DMS153 (cell line): ENCODE data around the gene C1orf159.

ENCODE experiments used
- DNase-seq: peaks from one replicate; lab custom pipeline; 2025; lab: John Stamatoyannopoulos, UW

C1orf159 gene

GRCh38 chr1:1092149-1092855, 23.6 kb downstream of the C1orf159 start:
- no peak for DNase-seq

- DNase-seq, result no peak
These were observed 24.3 kb downstream of the C1orf159 start for GRCh38 chr1:1091344-1092148.

DNA sequence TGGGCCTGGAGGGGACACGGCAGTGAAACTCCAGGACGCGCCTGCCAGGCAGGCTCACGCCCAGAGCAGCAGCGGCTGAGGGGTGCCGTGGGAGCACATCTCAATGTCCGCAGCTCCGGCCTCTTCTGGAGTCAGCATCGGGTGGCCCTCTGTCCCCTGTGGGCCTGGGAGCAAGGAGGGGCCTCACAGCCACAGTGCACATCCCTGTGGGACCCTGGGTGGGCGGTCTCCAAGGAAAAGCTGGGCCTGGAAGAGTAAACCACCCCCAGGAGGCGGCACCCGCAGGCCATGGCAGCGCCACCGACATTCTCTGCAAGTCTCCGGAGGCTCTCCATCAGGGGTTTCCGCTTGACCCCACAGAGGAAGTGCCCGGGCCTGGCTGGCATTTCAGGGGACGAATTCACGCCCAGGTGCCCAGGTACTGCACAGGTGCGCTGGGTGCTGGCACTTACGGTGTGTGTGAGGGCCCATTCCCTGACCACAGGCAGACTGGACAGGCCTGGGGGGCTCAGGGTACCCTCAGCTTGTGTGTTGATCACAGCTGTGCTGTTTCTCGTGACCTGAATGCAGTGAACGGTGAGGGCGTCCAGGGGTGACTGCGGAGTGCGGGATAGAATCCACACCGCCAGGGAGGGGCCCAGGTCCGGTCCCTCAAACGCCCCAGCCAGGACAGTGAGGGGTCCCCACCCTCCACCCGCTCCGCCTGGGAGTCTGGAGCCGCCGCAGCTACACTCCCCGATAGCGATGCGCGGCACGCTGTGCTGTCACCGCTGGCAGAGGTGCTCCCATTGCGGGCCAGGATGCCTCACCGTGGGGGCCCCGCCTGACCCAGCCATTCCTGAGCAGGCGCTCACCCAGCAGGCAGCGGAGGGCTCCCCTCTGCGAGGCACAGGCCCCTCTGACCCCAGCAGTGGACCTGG, 25.2 kb downstream of the C1orf159 start:
- no peak for DNase-seq

DNA sequence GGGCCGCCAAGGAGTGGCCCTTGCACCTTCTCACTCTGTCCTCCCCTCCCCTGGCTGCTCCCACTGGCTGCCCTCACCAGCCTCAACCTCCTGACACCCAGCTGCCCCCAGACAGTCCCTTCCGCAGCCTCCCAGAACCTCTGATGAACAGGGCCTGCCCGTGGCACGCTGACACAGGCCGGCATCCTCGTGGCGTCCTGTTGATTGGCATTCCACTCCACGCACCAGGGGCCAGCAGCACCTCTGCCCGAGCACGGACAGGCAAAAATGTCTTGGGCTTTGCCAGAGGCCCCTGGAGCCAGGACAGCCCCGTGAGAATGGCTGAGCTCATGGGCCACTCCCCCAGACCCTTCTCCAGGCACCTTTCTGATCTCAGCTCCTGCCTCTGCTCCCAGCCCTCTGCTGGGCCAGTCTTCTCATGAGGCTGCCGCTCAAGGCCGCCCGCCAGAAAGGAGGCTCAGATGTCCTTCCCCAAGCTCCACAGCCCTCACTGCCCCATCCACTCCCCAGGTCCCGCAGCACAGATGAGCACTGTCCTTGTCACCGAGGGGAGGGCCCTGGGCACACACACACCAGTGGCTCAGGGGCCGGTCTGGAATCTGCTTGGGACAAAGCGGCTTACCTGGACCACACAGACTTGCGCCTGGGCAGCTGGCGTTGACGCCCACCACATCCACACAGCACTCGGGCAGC, 26.0 kb downstream of the C1orf159 start:
- no peak for DNase-seq

GRCh38 chr1:1088801-1089680, 26.8 kb downstream of the C1orf159 start:
- DNase-seq, result no peak

DNA sequence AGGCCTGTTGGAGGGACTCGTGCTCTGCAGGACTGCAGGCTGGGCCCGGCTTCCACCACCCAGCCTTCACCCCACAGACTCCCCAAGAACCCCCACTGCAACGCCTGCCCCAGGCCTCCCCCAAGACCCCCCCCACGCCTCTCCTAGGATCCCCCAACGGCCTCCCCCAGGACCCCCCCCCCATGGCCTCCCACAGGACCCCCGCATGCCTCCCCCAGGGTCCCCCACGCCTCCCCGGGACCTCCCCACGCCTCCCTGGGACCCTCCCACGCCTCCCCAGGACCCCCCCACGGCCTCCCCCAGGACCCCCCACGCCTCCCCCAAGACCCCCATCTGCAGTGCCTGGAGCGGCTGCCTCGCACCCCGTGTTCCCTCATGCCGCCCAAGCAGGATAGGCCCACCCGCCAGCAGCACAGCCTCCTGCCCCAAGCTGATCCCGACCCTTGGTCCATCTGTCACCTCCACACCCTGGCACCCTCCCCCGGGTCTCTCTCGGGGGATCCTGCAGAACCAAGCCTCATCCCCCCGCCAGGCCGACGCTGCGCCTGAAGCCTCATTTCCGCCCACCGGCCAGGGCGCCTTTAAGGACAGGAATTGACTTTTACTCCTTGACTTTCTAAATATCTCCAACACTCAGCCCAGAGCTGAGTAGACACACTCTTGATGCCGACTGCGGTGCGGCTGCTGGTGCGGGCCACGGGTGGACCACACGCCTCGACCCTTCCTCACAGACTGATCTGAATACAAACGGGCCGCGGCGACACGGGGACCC, 27.7 kb downstream of the C1orf159 start:
- DNase-seq, result no peak

DNA sequence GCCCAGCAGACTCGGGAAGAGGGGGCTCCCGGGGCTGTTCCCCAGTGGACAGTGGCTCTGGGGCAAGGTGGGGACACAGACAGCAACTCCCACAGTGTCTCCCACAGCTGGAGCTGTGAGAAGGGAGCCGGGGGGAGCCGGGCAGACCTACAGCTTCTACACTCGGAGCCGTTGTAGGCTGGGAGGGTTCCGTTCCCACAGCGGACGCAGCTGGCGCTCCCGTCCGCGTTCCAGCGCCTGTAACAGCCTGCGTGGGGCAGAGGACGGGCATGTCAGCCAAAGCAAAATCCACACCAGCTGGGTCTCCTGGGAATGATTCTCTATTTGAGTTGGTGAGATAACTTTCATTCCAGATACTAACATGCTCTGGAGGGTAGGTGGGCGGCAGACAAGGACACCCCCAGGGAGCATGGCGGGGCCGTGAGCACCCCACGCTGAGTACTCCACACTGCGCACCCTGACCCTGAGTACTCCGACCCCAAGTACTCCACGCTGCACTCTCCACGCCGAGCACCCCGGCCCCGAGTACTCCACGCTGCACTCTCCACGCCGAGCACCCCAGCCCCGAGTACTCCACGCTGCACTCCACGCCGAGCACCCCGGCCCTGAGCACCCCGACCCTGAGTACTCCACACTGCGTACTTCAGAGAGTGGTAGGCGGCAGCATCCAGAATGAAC, 28.4 kb downstream of the C1orf159 start:
- no peak for DNase-seq

DNA sequence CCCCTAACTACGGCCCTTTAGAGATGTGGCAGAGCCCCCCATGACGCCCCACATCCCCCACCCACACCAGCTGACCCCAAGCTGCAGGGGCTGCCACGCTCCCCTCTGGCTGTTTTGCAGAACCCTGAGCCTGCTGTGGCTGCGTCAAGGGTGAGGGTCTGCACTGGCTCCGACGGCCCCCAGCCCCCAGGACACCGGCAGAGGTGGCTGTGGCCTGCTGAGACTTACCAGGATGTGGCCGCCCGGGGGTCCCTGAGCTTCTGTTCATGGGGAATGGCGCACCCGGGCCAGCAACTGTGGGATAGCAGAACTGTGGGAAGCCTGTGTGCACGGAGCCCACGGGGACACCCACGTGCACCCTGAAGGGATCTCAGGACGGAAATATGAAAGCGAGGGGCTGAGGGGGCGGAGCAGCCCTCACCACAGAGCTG, 29.0 kb downstream of the C1orf159 start:
- DNase-seq, result no peak

DNA sequence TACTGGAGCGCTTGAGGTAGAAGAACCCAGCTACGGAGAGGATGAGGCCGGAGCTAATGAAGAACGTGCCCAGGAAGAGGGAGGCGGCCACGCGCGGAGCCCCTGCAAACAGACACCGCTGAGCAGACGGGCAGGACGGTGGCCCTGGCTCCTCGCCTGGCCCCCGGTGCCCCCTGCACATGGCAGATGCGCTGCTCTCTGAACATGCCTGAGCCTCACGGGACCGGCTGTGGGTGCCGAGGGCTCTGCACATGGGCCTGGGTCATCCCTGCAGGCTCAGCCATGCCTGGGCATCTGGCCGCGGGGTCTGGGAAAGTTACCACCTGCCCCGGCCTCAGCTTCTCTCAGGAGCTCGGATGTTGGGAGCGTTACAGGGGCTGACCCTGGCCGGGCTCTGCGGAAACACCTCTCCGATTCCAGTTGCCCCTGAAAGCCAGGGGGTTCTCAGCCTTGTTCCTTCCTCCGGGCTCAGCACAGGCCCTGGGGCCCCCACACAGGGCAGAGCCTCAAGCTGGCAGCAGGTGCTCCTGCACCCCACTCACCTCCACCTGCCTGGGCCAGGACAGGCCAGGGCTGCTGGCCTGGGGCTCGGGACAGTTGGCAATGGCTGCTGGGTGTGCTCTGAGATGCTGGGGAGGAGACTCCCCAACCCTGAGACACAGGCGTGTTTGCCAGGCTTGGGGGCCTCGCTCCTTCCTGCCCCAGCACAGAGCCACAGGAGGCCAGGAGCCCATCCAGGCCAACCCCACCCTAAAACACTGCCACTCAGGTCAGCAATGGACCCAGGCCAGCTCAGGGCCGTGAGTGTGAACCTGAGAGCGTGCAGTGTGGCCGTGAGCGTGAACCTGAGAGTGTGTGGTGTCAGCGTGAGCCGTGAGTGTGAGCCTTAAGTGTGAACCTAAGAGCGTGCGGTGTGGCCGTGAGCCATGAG, 29.7 kb downstream of the C1orf159 start:
- no peak for DNase-seq

DNA sequence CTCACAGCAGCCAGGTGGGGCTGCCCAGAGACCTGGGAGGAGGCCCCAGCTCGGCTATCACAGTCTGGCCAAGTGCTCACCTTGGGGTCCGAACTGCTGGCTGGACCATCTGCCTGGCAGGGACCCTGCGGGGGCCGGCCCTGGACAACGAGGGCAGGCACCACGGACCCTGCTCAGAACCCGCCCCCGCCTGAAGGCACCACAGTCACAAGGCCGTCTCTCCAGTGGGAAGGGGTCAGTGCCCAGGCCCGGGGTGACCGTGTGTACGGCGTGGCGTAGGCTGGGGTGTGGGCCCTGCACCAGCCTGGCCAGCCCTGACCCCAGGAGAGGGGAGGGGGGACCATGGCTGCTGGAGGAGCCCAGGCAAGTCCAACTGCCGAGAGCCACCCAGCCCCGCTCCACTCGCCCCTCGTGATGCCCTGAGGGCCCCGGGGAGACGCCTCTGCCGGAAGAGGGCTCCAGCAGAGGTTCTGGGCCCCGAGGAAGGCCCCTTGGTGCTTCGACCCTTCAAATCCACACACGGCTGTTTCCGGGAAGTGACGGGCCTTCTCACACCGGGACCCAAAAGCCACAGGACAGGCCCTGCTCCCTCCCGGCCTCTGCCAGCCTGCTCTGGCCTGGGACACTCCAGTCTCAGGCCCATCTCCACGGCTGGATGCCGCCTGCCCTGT, 30.6 kb downstream of the C1orf159 start:
- no peak for DNase-seq

GRCh38 chr1:1084372-1085170, 31.3 kb downstream of the C1orf159 start:
- DNase-seq, result no peak

GRCh38 chr1:1083416-1084371, 32.2 kb downstream of the C1orf159 start:
- DNase-seq, result no peak

DNA sequence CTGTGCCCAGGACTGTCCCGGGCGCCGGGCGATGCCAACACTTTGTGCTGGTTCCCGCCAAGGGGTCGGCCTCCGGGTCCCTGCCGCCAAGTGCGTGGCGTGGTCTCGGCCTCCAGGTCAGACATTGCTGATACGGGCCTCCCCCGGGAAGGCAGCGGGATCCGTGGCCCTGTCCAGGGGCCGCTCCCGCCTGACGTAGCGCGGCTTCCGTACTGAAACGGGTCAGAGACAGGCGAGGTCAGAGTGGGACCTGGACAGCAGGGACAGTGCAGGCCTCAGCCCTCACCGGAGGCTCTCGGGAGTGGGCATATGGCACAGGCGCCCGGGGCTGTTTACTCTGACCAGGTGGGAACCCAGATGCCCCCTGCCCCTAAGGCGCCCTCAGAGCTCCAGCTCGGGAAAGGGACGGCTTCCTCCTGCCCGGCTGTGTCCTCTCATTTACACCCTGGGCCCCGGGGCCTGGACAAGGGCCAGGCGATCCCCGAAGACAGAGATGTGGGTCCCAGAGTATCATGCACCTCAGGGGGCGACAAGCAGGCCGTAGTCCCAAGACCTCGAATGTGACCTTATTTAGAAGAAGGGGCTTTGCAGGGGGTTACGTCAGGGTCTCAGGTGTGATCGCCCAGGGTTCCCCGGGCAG, 33.0 kb downstream of the C1orf159 start:
- no peak for DNase-seq

GRCh38 chr1:1082239-1082775, 33.6 kb downstream of the C1orf159 start:
- no peak for DNase-seq
